Right renal cortex interstitium (tissue), 3 donors: ENCODE results near the gene EFCAB13. TPM values are rescaled to one million over a fixed set of nuclear protein-coding genes. Genes with fewer than 3 reads are reported as not detected.
"Not testable (repeated sequence)": the region's sequence is repeated elsewhere in the genome, so short reads cannot be mapped to it uniquely, and the experiment has no call there.

ENCODE experiments used
- DNase-seq, 3 donors: peaks; one replicate each; pipeline ENCODE4 v3.0.0-alpha.2; 2013; ENCODE audit warnings: low read depth in 3 of 3, low spot score in 2 of 3
- polyA plus RNA-seq, 3 donors: library from polyadenylated mRNA; unstranded; fragments of 120-200 nt; gene quantifications; one replicate each; pipeline ENCODE4 v1.2.1, GENCODE V29; 2013; ENCODE audit not compliant: insufficient read length in 3 of 3

EFCAB13 gene
- polyA plus RNA-seq, 3 donors = 3.2 to 6.5 (median 4.6) TPM

DNA sequence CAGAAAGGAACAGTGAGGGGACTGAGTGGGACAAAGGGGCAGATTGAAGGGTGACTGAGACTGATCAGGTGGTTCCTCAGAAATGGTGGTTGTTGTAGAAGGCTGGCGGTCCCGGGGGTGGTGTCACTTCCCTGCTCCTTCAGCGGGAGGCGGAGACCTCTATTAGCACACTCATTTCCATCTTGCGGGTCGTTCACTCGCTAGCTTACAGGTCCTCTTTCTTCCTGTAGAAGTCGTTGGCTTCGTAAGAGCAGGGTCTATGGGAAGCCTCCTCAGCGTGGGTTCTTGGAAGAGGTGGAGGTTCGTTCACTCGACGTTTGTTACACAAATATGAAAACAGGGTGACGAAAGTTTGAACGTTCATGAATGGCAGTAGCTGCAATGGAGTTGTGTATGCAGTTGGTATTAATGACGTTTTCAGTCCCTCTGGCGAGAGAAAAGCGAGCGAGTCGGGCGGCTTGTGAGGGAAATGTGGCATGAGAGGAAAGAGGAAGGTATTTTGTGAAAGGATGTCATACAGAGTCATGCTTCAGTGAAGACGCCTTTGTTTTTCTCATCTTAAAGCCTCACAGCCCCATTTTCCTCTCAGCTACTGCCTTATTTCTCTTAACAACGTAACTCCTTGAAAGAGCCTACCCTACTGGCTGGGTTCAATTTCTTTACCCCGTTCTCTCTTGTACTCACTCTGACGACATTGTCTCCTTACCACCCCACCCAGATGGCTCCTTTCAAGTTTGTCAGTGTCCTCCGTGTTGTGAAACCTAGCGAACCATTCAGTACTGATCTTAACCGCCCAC lies 667 bp downstream of the EFCAB13 start:
- DNase-seq = peak; percentile 12 to 48 (median 34)

DNA sequence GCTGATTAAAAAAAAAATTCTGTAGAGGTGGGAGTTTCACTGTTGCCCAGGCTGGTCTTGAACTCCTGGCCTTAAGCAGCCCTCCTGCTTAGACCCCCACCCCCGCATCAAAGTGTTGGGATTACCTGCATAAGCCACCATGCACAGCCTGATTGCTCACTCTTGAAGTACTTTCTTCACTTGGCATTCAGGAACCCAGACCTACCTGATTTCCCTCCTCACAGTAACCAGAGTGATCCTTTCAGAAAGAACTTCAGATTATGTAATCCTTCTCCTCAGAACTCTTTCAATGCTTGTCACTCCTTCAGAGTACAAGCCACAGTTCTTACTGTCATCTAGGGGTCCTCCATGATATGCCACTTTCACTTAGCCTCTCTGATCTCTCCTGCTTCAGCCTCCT lies 1.4 kb downstream of the EFCAB13 start:
- DNase-seq = no peak

DNA sequence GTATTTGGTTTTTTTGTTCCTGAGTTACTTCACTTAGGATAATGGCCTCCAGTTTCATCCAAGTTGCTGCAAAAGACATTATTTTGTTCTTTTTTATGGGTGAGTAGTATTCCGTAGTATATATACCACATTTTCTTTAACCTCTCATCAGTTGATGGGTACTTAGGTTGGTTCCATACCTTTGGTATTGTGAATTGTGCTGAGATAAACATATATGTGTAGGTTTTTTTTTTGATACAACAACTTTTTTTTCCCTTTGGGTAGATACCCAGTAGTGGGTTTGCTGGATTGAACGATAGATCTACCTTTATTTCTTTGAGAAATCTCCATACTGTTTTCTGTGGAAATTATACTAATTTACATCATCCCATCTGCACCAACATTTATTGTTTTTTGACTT lies 6.8 kb downstream of the EFCAB13 start:
- DNase-seq = no peak

DNA sequence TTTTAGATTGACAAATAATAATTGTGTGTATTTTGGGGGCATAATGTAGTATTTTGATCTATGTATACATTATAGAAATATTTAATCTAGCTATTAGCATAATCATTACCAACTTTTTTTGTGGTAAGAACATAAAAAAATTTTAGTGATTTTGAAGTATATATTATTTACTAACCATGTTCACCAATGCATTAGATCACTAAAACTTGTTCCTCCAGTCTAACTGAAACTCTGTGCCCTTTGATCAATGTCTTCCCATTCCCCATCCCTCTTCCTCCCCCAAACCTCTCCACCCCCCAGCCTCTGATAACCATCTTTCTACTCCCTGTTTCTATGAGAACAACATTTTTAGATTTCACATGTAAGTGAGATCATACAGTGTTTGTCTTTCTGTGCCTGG lies 8.5 kb downstream of the EFCAB13 start:
- no peak for DNase-seq

GRCh38 chr17:47335101-47335936 lies 11.6 kb downstream of the EFCAB13 start:
- DNase-seq = no peak

DNA sequence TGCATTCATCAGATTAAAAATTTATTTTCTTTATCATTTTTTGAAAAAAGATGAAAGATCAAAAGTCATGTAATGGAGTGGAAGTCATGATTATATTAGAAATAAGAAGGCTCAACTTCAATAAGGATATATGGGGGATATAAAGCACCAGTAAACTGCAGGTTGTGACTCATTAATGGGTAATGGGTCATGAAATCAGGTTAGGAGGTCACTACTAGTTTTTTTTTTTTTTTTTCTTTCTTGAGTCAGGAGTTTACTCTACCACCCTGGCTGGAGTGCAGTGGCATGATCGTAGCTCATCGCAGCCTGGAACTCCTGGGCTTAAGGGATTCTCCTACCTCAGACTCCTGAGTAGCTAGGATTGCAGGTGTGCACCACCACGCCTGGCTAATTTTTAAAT lies 14.3 kb downstream of the EFCAB13 start:
- no peak for DNase-seq

- DNase-seq = no peak
These were observed 29.1 kb downstream of the EFCAB13 start for GRCh38 chr17:47352848-47353247.

DNA sequence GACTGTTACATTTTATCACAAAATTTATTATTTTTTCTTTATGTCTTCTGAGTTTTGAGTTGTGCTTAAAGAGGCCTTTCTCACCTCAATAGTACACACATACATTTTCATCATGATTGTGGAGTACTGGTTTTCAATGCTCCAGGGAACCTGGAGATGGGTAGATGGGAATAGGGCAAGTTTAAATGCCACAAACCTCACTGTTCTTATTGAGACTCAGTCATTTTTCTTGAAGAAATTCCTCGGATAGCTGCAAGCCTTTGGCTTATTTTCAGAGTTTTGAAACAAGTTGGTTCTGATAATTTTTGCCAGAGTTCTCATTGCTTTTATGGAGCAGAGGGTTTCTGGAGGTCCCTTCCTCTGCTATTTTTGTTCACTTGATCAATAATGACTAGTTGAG lies 34.9 kb downstream of the EFCAB13 start:
- no peak for DNase-seq

DNA sequence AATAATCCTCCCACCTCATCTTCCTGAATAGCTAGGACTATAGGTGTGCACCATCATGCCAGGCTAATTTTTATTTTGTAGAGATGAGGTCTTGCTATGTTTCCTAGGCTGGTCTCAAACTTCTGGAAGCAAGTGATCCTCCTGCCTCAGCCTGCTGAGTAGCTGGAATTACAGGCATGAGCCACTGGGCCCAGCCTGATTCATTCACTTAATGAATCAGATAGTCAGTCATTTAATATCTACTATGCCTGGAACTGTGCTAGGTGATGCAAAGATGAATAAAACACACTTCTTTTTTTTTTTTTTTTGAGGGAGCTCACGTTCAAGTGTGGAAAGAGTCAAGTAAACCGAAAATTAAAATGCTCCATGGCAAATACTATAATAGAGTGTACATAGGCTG lies 39.4 kb downstream of the EFCAB13 start:
- no peak for DNase-seq

DNA sequence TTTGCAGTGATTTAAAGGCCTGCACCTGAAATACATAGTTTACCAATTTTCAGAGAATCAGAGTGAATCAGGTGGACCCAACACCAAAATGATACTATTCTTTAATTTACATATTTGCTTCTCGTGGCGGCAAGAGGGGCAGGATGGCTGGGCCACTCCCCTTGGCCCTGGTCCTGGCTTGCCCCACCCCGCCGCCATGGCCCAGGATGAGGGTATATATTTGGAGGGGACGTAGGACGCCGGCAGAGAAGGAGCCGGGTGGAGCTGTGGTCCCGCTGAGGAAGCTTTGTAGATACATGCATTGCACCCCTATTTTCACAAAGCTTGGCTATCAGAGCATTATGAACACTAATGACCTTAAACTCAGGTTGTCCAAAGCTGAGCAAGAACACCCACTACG lies 43.5 kb downstream of the EFCAB13 start:
- DNase-seq = no peak

- DNase-seq = peak in 1 of 3 donors; percentile 7
These were observed 44.5 kb downstream of the EFCAB13 start for GRCh38 chr17:47368262-47368661.

DNA sequence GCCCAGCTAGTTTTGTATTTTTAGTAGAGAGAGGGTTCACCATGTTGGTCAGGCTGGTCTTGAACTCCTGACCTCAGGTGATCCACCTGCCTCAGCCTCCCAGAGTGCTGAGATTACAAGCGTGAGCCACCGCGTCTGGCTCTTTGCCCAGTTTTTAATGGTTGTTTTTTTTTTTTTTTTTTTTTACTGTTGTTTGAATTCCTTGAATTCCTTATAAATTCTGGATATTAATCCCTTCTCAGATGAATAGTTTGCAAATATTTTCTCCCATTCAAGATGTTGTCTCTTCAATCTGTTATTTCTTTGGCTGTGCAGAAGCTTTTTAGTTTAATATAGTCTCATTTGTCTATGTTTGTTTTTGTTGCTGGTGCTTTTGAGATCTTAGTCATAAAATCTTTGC lies 47.1 kb downstream of the EFCAB13 start:
- DNase-seq = not testable (repeated sequence)

DNA sequence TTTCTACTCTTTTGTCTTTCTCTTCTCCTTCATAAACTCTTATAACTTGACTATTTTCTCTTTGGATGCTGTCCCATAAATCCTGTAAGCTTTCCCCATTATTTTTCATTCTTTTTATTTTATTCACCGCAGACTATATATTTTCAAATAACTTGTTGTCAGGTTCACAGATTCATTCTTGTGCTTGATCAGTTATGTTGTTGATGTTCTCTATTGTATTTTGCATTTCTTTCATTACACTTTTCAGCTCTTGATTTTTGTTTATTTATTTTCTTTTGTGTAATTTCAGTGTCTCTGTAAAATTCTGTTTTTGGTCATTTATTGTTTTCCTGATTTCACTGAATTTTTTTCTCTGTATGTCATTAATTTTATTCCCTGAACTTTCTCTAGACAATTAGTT lies 49.2 kb downstream of the EFCAB13 start:
- no peak for DNase-seq

DNA sequence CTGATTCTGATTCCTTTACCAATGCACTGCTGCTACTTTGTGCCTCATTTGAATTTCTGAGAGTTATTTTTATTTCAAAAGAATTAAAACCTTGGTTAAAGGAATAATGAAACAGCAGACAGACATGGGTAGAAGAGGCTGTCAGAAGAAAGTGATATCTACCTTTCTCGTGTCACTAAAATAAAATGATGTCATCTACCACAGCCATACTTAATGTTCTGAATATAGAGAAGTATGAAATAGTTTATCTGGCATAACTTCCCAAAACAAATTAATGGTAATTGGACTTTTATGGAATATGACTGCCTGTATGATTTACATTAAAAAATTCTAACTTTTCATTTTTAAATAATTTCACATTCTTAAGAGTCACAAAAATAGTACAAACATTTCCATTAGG lies 52.5 kb downstream of the EFCAB13 start:
- no peak for DNase-seq

DNA sequence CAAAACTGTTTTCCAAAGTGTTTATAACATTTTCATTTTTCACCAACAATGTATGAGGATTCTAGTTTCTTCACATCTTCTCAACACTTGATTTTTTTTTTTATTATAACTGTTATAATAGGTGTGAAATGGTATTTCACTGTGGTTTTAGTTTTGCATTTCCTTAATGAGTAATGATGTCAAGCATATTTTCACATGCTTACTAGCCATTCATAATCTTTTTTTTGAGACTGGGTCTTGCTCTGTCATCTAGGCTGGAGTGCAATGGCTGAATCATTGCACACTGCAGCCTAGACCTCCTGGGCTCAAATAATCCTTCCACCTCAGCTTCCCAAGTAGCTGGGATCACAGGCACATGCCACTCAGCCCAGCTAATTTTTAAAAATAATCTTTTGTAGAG lies 65.1 kb downstream of the EFCAB13 start:
- DNase-seq = no peak

GRCh38 chr17:47397532-47398128 lies 73.9 kb downstream of the EFCAB13 start:
- DNase-seq = not testable (repeated sequence)

GRCh38 chr17:47400333-47400732 lies 76.6 kb downstream of the EFCAB13 start:
- no peak for DNase-seq

DNA sequence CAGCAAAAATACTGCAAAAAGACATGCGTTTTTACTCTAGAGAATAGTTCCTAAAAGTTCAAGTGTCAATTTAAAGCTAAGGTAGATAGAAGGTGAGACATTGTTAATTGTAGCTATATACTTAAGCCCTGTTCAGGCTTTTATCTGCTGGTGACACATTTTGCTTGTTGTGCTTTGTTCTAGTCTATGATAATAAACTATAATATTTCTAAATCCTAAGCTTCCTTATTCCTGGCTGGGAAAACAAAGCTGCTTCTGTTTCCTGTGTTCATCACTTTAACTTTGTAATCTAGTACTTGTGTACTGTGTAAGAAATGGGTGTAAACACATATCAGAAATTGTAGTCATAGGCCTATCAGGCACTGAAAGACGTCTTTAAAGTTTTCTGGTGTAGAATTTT lies 77.3 kb downstream of the EFCAB13 start:
- no peak for DNase-seq

GRCh38 chr17:47404006-47404405 lies 80.3 kb downstream of the EFCAB13 start:
- no peak for DNase-seq

DNA sequence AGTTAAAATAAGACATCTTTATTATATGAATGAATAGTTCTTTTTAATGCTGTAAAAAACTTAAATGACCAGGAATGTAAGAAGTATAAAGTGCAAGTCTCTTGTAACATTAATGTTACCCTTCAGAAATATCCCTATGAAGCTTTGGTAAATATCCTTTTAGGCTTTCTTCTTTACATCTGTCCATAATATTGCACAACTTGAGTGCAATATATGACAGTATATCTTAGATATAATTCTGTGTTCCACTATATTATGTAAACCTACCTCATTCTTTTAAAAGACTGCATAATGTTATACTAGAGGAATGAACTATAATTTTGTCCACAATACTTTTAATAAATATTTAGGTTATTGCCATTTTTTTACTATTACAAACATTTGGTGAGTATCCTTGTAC lies 81.1 kb downstream of the EFCAB13 start:
- no peak for DNase-seq

DNA sequence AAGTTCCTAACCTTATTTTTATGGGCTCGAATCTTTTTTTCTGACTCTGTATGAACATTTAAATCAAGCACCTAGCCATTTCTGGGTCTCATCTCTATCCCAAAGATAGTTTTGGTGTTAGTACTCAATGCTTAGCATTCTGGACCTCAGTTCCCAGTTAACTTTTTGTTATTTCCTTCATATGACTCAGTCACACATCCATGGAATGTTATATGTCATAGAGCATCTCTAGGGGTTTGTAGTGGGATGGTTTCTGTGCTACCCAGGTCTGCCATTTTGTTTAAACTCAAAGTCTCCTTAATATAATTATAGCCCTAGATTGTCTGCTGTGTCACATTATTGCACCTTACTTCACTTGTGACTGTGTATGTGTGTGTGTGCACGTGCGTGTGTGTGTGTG lies 90.1 kb downstream of the EFCAB13 start:
- no peak for DNase-seq

DNA sequence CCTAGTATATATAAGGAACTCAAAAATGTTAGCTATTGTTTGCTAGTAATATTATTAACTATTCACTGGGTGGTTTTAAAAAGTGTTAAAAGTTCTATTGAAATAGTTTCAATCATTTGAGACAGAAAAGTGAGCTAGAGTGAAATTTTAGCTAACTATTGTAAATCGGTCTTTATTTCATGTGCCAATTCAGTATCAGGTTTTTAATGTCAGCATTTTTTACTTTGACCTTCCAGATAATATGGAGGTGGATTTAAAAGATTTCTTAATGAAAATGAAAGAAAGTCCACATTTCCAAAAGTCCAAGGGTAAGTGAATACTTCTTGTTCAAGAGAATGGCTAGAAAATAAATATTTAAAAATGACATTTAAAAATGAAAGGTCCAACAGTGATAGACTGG lies 90.9 kb downstream of the EFCAB13 start:
- DNase-seq = no peak
